ENCODE data around the gene SUSD4. TPM values are rescaled to one million over a fixed set of nuclear protein-coding genes. Genes with fewer than 3 reads are reported as not detected.

Gene SUSD4
- total RNA-seq, 2 donors from 2014 or later = 10.7 to 26.7 TPM

- no peak for TF ChIP-seq POLR2A (IDR thresholded peaks at IDR 0.05)
- TF ChIP-seq, protein P1, sequence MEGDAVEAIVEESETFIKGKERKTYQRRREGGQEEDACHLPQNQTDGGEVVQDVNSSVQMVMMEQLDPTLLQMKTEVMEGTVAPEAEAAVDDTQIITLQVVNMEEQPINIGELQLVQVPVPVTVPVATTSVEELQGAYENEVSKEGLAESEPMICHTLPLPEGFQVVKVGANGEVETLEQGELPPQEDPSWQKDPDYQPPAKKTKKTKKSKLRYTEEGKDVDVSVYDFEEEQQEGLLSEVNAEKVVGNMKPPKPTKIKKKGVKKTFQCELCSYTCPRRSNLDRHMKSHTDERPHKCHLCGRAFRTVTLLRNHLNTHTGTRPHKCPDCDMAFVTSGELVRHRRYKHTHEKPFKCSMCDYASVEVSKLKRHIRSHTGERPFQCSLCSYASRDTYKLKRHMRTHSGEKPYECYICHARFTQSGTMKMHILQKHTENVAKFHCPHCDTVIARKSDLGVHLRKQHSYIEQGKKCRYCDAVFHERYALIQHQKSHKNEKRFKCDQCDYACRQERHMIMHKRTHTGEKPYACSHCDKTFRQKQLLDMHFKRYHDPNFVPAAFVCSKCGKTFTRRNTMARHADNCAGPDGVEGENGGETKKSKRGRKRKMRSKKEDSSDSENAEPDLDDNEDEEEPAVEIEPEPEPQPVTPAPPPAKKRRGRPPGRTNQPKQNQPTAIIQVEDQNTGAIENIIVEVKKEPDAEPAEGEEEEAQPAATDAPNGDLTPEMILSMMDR (IDR thresholded peaks at IDR 0.05) = no peak
- TF ChIP-seq POLR2AphosphoS5 (IDR thresholded peaks at IDR 0.05) = no peak
- no peak overlapping the region for H3K27ac ChIP-seq
- no peaks in the 10 kb centered on the region for H3K4me1 ChIP-seq (replicated peaks)
- DNase-seq (ENCODE audit: low spot score) = no peak
- no peaks in the 10 kb centered on the region for H3K9me3 ChIP-seq
- H3K36me3 ChIP-seq = no peaks in the 10 kb centered on the region
- no peak overlapping the region for H3K4me3 ChIP-seq
- no peaks in the 10 kb centered on the region for H3K27me3 ChIP-seq (replicated peaks; ENCODE audit: insufficient read depth)
- 57% methylated on average over 4 of the region's 4 CpGs for WGBS
- intact Hi-C loops (cut with DNase I) = no loop called here
These were observed 143.9 kb downstream of the SUSD4 start for GRCh38 chr1:223219846-223220610.

DNA sequence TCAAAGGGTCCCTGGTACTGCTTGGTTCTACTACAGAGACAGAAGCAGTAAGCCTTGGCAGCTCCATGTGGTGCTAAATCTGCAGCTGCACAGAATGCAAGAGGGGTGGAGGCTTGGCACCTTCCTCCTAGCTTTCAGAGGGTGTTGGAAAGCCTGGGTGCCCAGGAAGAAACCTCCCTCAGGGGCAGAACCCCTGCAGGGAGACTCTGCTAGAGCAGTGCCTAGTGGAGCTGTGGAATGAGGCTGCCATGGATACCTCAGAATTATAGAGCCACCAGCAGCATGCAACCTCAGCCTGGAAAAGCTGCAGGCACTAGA is 144.7 kb downstream of the SUSD4 start:
- no peaks in the 10 kb centered on the region for H3K9me3 ChIP-seq
- intact Hi-C loops (cut with DNase I) = no loop called here
- TF ChIP-seq, protein P1 (IDR thresholded peaks at IDR 0.05) = no peak
- no peak for TF ChIP-seq POLR2A (IDR thresholded peaks at IDR 0.05)
- TF ChIP-seq POLR2AphosphoS5 (IDR thresholded peaks at IDR 0.05) = no peak

GRCh38 chr1:223217781-223218180 is 146.2 kb downstream of the SUSD4 start:
- no peak for DNase-seq (ENCODE audit: low spot score)
- TF ChIP-seq POLR2A (IDR thresholded peaks at IDR 0.05) (no peak), POLR2AphosphoS5 (IDR thresholded peaks at IDR 0.05) (no peak)
- TF ChIP-seq, protein P1 (IDR thresholded peaks at IDR 0.05) = no peak
- H3K4me1 ChIP-seq (replicated peaks) = no peaks in the 10 kb centered on the region
- H3K4me3 ChIP-seq = no peak overlapping the region
- H3K27ac ChIP-seq = no peak overlapping the region
- no peaks in the 10 kb centered on the region for H3K36me3 ChIP-seq
- H3K27me3 ChIP-seq (replicated peaks; ENCODE audit: insufficient read depth) = no peaks in the 10 kb centered on the region
- intact Hi-C loops (cut with DNase I) = no loop called here
- H3K9me3 ChIP-seq = no peaks in the 10 kb centered on the region
- 85% methylated on average over 4 of the region's 4 CpGs for WGBS

More for the DNA sequence above, 144.7 kb downstream of the SUSD4 start:
- Histone ChIP-seq H3K27me3 (replicated peaks; ENCODE audit: insufficient read depth) (no peaks in the 10 kb centered on the region), H3K27ac (no peak overlapping the region), H3K4me3 (no peak overlapping the region), H3K36me3 (no peaks in the 10 kb centered on the region), H3K4me1 (replicated peaks) (no peaks in the 10 kb centered on the region)
- DNase-seq (ENCODE audit: low spot score) = no peak

- Histone ChIP-seq H3K4me1 (replicated peaks) (no peaks in the 10 kb centered on the region), H3K4me3 (no peak overlapping the region), H3K27ac (no peak overlapping the region), H3K36me3 (no peaks in the 10 kb centered on the region), H3K9me3 (no peaks in the 10 kb centered on the region), H3K27me3 (replicated peaks; ENCODE audit: insufficient read depth) (no peaks in the 10 kb centered on the region)
- WGBS = 85% methylated on average over 5 of the region's 5 CpGs
- intact Hi-C loops (cut with DNase I) = no loop called here
- no peak for TF ChIP-seq POLR2AphosphoS5 (IDR thresholded peaks at IDR 0.05)
- TF ChIP-seq, protein P1 (IDR thresholded peaks at IDR 0.05) = no peak
- no peak for TF ChIP-seq POLR2A (IDR thresholded peaks at IDR 0.05)
- DNase-seq (ENCODE audit: low spot score) = no peak
These were observed 147.3 kb downstream of the SUSD4 start for GRCh38 chr1:223216531-223217205.

DNA sequence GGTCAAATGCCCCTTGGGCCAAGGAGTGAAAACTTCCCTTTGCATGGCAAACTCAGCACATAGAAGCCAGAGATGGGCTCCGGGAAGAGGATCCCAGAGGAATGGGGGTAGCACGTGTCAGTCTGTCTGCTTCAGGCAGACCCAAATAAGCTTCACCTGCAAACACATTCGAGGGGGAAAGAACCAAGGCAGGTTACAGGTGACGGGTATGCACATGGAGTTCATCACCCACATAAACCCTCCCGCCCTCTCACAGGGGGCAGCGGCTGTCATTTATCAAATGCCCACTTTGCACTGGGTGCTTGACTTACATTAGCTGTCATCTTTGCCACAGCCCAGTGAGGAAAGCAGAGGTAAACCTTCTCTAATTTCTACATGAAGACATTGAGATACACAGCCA is 147.9 kb downstream of the SUSD4 start:
- Histone ChIP-seq H3K4me1 (replicated peaks) (no peaks in the 10 kb centered on the region), H3K4me3 (no peak overlapping the region), H3K36me3 (no peaks in the 10 kb centered on the region), H3K9me3 (no peaks in the 10 kb centered on the region), H3K27me3 (replicated peaks; ENCODE audit: insufficient read depth) (no peaks in the 10 kb centered on the region), H3K27ac (no peak overlapping the region)
- TF ChIP-seq POLR2A (IDR thresholded peaks at IDR 0.05) = no peak
- TF ChIP-seq, protein P1 (IDR thresholded peaks at IDR 0.05) = no peak
- no peak for TF ChIP-seq POLR2AphosphoS5 (IDR thresholded peaks at IDR 0.05)
- 89% methylated on average over 6 of the region's 6 CpGs for WGBS
- intact Hi-C loops (cut with DNase I) = no loop called here
- DNase-seq (ENCODE audit: low spot score) = no peak

Measured in prostate gland (tissue), 2 donors.